WTC11 (cell line): Measurements from ENCODE around the gene IVNS1ABP. TPM values are rescaled to one million over a fixed set of nuclear protein-coding genes. Genes with fewer than 3 reads are reported as not detected.

Source experiments
- ATAC-seq: fragments of 200-7000 bp; cut with Tn5 transposase; 2 replicates; pipeline ENCODE4 v1.10.0; 2021; ENCODE audit warnings: mild to moderate bottlenecking, moderate library complexity
- Bru-seq: library from RNA; stranded (reverse); fragments of 400-500 nt; gene quantifications from one replicate; lab custom pipeline; 2021; lab: Mats Ljungman, UMichigan
- CTCF ChIA-PET: fragments of 300-600 bp; sonication (Branson Sonifier 250); formaldehyde crosslinking; loops from one replicate; lab custom pipeline; 2021; ENCODE audit warnings: antibody characterized with exemption; lab: Charles Lee
- POLR2A ChIA-PET: fragments of 350-600 bp; sonication (Branson Sonifier 250); formaldehyde crosslinking; loops from one replicate; lab custom pipeline; 2021; ENCODE audit warnings: antibody characterized with exemption; lab: Charles Lee
- DNase-seq: peaks from one replicate; pipeline ENCODE4 v3.0.0; 2021; ENCODE audit warnings: low spot score
- H3K27ac Mint-ChIP-seq: 2 replicates; pipeline ENCODE4 v1.8.0; 2021; ENCODE audit warnings: mixed read lengths
- H3K27me3 Mint-ChIP-seq: 2 replicates; pipeline ENCODE4 v1.8.0; 2021; ENCODE audit warnings: low read depth, mild to moderate bottlenecking, moderate library complexity, mixed read lengths
- H3K36me3 Mint-ChIP-seq: 2 replicates; pipeline ENCODE4 v1.8.0; 2021; ENCODE audit warnings: mixed read lengths
- H3K4me1 Mint-ChIP-seq: 2 replicates; pipeline ENCODE4 v1.8.0; 2022; ENCODE audit warnings: mixed read lengths
- H3K4me3 Mint-ChIP-seq: 2 replicates; pipeline ENCODE4 v1.8.0; 2021; ENCODE audit warnings: mild to moderate bottlenecking, moderate library complexity, mixed read lengths
- H3K9me3 Mint-ChIP-seq: 2 replicates; pipeline ENCODE4 v1.8.0; 2021; ENCODE audit warnings: mixed read lengths
- ATF1 ChIP-seq: sonication (generic); formaldehyde crosslinking; IDR thresholded peaks from 2 replicates; pipeline ENCODE4 v1.8.1; 2023; ENCODE audit warnings: mild to moderate bottlenecking, moderate library complexity, missing genetic modification reagents
- CBFB ChIP-seq: sonication (generic); formaldehyde crosslinking; IDR thresholded peaks from 2 replicates; pipeline ENCODE4 v1.8.1; 2022; ENCODE audit warnings: mild to moderate bottlenecking, low read depth, missing genetic modification reagents
- CREM ChIP-seq: sonication (generic); formaldehyde crosslinking; IDR thresholded peaks from 2 replicates; pipeline ENCODE4 v1.8.1; 2022; ENCODE audit warnings: mild to moderate bottlenecking, missing genetic modification reagents, moderate library complexity
- EMX1 ChIP-seq: fragments of 250-450 bp; sonication (Bioruptor Pico); IDR thresholded peaks from 2 replicates; pipeline ENCODE4 v1.8.0; 2021; ENCODE audit warnings: mild to moderate bottlenecking
- FOXJ3 ChIP-seq: sonication (generic); formaldehyde crosslinking; IDR thresholded peaks from 2 replicates; pipeline ENCODE4 v1.9.0; 2021; ENCODE audit warnings: missing genetic modification reagents, mild to moderate bottlenecking, borderline replicate concordance
- HMGA2 ChIP-seq: fragments of 250-450 bp; sonication (Bioruptor Pico); IDR thresholded peaks from 2 replicates; pipeline ENCODE4 v1.4.0; 2021; ENCODE audit warnings: mild to moderate bottlenecking, moderate library complexity
- IRF2 ChIP-seq: sonication (generic); formaldehyde crosslinking; IDR thresholded peaks from 2 replicates; pipeline ENCODE4 v1.8.0; 2022; ENCODE audit warnings: low read depth, missing genetic modification reagents, borderline replicate concordance
- NR1H2 ChIP-seq: sonication (generic); formaldehyde crosslinking; IDR thresholded peaks from 2 replicates; pipeline ENCODE4 v1.9.0; 2021; ENCODE audit warnings: mild to moderate bottlenecking, moderate library complexity, missing genetic modification reagents
- NR2C2 ChIP-seq: sonication (generic); formaldehyde crosslinking; IDR thresholded peaks from 2 replicates; pipeline ENCODE4 v1.8.0; 2022; ENCODE audit warnings: mild to moderate bottlenecking, missing genetic modification reagents
- NR3C1 ChIP-seq: sonication (generic); formaldehyde crosslinking; conservative IDR thresholded peaks from 2 replicates; pipeline ENCODE4 v1.8.1; 2023; ENCODE audit warnings: low read depth, mild to moderate bottlenecking, missing genetic modification reagents
- RELA ChIP-seq: sonication (generic); formaldehyde crosslinking; IDR thresholded peaks from 2 replicates; pipeline ENCODE4 v1.8.1; 2022; ENCODE audit warnings: missing genetic modification reagents, mild to moderate bottlenecking, borderline replicate concordance
- ZBTB21 ChIP-seq: sonication (generic); formaldehyde crosslinking; IDR thresholded peaks from 2 replicates; pipeline ENCODE4 v1.8.1; 2023; ENCODE audit warnings: mild to moderate bottlenecking, missing genetic modification reagents, borderline replicate concordance
- ZNF138 ChIP-seq: sonication (generic); formaldehyde crosslinking; conservative IDR thresholded peaks from 2 replicates; pipeline ENCODE4 v1.8.1; 2022; ENCODE audit warnings: mild to moderate bottlenecking, moderate library complexity, missing genetic modification reagents
- ZNF416 ChIP-seq: fragments of 250-450 bp; sonication (Bioruptor Pico); IDR thresholded peaks from 2 replicates; pipeline ENCODE4 v1.9.0; 2021; ENCODE audit warnings: mild to moderate bottlenecking, inconsistent platforms
- ZNF423 ChIP-seq: fragments of 250-450 bp; sonication (Bioruptor Pico); IDR thresholded peaks from 2 replicates; pipeline ENCODE4 v2.1.2; 2022; ENCODE audit warnings: mild to moderate bottlenecking, moderate library complexity
- ZNF532 ChIP-seq: fragments of 250-450 bp; sonication (Bioruptor Pico); IDR thresholded peaks from 2 replicates; pipeline ENCODE4 v1.9.0; 2021; ENCODE audit warnings: mild to moderate bottlenecking, borderline replicate concordance
- ZNF671 ChIP-seq: fragments of 250-450 bp; sonication (Bioruptor Pico); IDR thresholded peaks from 2 replicates; pipeline ENCODE4 v1.8.0; 2021; ENCODE audit warnings: mild to moderate bottlenecking
- long read RNA-seq, 3 experiments: library from RNA in 1 of 3; library from capped mRNA in 1 of 3; library from polyadenylated mRNA in 1 of 3; unstranded in 2 of 3; stranded (forward) in 1 of 3; transcript quantifications; one replicate each; pipeline ENCODE4 v2.0.0, GENCODE V29; 2021
- total RNA-seq: library from RNA; stranded (reverse); gene quantifications from 3 replicates; pipeline ENCODE4 v1.2.3, GENCODE V29; 2021
- TF ChIP-seq, protein P1 (sequence below): sonication (generic); formaldehyde crosslinking; IDR thresholded peaks from 2 replicates; pipeline ENCODE4 v1.8.0; 2022; ENCODE audit warnings: mild to moderate bottlenecking, missing genetic modification reagents
- TF ChIP-seq, protein P2 (sequence below): sonication (generic); formaldehyde crosslinking; IDR thresholded peaks from 2 replicates; pipeline ENCODE4 v1.8.0; 2022; ENCODE audit warnings: mild to moderate bottlenecking, missing genetic modification reagents
- TF ChIP-seq, protein P3 (sequence below): sonication (generic); formaldehyde crosslinking; IDR thresholded peaks from 2 replicates; pipeline ENCODE4 v1.8.1; 2022; ENCODE audit warnings: missing genetic modification reagents, borderline replicate concordance
- TF ChIP-seq, protein P4 (sequence below): sonication (generic); formaldehyde crosslinking; IDR thresholded peaks from 2 replicates; pipeline ENCODE4 v1.8.1; 2023; ENCODE audit warnings: mild to moderate bottlenecking, missing genetic modification reagents
- TF ChIP-seq, protein P5 (sequence below): sonication (generic); formaldehyde crosslinking; IDR thresholded peaks from 2 replicates; pipeline ENCODE4 v1.8.1; 2022; ENCODE audit warnings: mild to moderate bottlenecking, moderate library complexity, missing genetic modification reagents
- TF ChIP-seq, protein P6 (sequence below): sonication (generic); formaldehyde crosslinking; IDR thresholded peaks from 2 replicates; pipeline ENCODE4 v1.8.1; 2023; ENCODE audit warnings: mild to moderate bottlenecking, missing genetic modification reagents, moderate library complexity

Gene IVNS1ABP
- total RNA-seq (141 to 159 TPM (median 141 TPM) in 3 replicates), Bru-seq, nascent RNA (percentile 99 among the genes with signal in this experiment)
- long read RNA-seq, experiment 1, full-length matches to known transcripts, result 1,085 of 1,306 reads
- long read RNA-seq, experiment 1, partial matches to known transcripts, result 94 of 1,306 reads
- long read RNA-seq, experiment 1, other reads (novel, unspliced or antisense), result 127 of 1,306 reads
- long read RNA-seq, experiment 2, full-length matches to known transcripts, result 119 of 246 reads
- long read RNA-seq, experiment 2, partial matches to known transcripts, result 52 of 246 reads
- long read RNA-seq, experiment 2, other reads (novel, unspliced or antisense), result 75 of 246 reads
- long read RNA-seq, experiment 3, full-length matches to known transcripts, result 80 of 110 reads
- long read RNA-seq, experiment 3, partial matches to known transcripts, result 10 of 110 reads
- long read RNA-seq, experiment 3, other reads (novel, unspliced or antisense), result 20 of 110 reads

DNA sequence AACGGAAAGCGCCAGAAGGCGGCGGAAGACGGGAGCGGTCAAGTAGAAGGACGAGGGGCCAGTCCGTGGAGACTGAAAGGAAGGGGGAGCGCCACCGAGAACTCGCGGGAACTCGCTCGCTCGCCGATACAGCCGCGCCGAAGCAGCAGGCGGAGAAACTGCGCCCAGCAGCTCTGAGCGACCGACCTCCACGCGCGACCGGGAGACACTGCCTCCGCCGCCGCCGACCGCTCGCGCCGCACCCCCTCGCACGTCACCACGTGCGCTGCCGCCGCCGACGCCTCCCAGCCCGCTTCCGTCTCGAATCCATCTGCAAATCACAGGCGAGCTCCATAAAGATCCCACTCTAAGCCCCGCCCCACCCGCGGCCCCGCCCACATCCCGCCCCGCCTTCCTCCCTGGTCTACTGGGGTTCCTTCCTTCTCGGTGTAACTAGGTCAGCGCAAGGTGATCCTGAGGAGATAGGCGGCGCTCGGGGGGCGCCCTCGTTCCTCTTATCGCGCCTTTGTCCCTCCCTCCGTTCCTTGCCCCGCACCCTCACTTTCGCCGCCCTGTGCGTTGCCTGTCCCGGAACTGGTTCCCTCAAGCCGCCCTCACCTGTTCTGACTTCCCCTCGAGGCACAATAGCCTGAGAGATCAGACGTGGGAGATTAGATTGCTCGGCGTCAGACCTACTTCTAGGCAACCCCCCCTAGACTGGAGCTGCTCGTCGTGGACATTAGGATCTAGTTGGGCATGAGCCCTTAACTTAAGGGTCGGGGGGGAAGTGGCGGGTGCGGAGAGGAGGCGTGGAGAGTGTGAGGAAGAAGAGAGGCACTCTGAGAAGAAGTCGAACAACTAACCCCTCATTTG is at the start of gene IVNS1ABP:
TSS of gene IVNS1ABP (minus strand) at position 210 of the 852 bp plus-strand sequence. CDS start 7,750 bp downstream, outside the sequence.
- ChIA-PET POLR2A (interaction anchor here (0.7 to 1.5 kb wide), 10 partner anchors 15 to 363 kb away, joined by 3 to 7 read pairs (median 4); partner anchors contain the start of genes RNF2 and TRMT1L), CTCF (interaction anchor here (0.6 to 2.9 kb wide), 17 partner anchors 15 to 1058 kb away, joined by 3 to 31 read pairs (median 3); partner anchors contain the start of genes SWT1 and TPR)
- no peaks in the 10 kb centered on the region for H3K27me3 Mint-ChIP-seq
- peaks cover 26% of the 10 kb centered on the region for H3K36me3 Mint-ChIP-seq
- H3K4me1 Mint-ChIP-seq, result peaks cover 49% of the 10 kb centered on the region
- ATAC-seq (peak; percentile 92), DNase-seq (peak; percentile 94)
- H3K4me3 Mint-ChIP-seq, result peak within 1 kb of the TSS; percentile 93
- H3K9me3 Mint-ChIP-seq, result peaks cover 15% of the 10 kb centered on the region
- peak within 1 kb of the TSS; percentile 95 for H3K27ac Mint-ChIP-seq
- TF ChIP-seq RELA (no peak), NR2C2 (CRISPR knock-in tag) (no peak; the same call in 1 of the 2 replicates), EMX1 (no peak), HMGA2 (CRISPR knock-in tag) (no peak), ATF1 (CRISPR knock-in tag) (no peak; the same call in 1 of the 2 replicates), ZNF532 (CRISPR knock-in tag) (no peak), FOXJ3 (CRISPR knock-in tag) (no peak), NR1H2 (CRISPR knock-in tag) (no peak), ZBTB21 (CRISPR knock-in tag) (no peak), ZNF423 (0 out of 2 replicates have a peak, but pooled peaks have one; percentile 16), NR3C1 (no peak), ZNF138 (CRISPR knock-in tag) (no peak; the same call in 1 of the 2 replicates), IRF2 (no peak), CREM (CRISPR knock-in tag) (no peak), ZNF416 (no peak), CBFB (CRISPR knock-in tag) (no peak), ZNF671 (no peak)
- TF ChIP-seq, protein P1, sequence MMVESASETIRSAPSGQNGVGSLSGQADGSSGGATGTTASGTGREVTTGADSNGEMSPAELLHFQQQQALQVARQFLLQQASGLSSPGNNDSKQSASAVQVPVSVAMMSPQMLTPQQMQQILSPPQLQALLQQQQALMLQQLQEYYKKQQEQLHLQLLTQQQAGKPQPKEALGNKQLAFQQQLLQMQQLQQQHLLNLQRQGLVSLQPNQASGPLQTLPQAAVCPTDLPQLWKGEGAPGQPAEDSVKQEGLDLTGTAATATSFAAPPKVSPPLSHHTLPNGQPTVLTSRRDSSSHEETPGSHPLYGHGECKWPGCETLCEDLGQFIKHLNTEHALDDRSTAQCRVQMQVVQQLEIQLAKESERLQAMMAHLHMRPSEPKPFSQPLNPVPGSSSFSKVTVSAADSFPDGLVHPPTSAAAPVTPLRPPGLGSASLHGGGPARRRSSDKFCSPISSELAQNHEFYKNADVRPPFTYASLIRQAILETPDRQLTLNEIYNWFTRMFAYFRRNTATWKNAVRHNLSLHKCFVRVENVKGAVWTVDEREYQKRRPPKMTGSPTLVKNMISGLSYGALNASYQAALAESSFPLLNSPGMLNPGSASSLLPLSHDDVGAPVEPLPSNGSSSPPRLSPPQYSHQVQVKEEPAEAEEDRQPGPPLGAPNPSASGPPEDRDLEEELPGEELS (CRISPR knock-in tag), result peak; percentile 50; the same call in 1 of the 2 replicates
- TF ChIP-seq, protein P2, sequence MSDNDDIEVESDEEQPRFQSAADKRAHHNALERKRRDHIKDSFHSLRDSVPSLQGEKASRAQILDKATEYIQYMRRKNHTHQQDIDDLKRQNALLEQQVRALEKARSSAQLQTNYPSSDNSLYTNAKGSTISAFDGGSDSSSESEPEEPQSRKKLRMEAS (CRISPR knock-in tag), result peak; percentile 96
- TF ChIP-seq, protein P3, sequence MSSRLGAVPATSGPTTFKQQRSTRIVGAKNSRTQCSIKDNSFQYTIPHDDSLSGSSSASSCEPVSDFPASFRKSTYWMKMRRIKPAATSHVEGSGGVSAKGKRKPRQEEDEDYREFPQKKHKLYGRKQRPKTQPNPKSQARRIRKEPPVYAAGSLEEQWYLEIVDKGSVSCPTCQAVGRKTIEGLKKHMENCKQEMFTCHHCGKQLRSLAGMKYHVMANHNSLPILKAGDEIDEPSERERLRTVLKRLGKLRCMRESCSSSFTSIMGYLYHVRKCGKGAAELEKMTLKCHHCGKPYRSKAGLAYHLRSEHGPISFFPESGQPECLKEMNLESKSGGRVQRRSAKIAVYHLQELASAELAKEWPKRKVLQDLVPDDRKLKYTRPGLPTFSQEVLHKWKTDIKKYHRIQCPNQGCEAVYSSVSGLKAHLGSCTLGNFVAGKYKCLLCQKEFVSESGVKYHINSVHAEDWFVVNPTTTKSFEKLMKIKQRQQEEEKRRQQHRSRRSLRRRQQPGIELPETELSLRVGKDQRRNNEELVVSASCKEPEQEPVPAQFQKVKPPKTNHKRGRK (CRISPR knock-in tag), result no peak
- TF ChIP-seq, protein P4, sequence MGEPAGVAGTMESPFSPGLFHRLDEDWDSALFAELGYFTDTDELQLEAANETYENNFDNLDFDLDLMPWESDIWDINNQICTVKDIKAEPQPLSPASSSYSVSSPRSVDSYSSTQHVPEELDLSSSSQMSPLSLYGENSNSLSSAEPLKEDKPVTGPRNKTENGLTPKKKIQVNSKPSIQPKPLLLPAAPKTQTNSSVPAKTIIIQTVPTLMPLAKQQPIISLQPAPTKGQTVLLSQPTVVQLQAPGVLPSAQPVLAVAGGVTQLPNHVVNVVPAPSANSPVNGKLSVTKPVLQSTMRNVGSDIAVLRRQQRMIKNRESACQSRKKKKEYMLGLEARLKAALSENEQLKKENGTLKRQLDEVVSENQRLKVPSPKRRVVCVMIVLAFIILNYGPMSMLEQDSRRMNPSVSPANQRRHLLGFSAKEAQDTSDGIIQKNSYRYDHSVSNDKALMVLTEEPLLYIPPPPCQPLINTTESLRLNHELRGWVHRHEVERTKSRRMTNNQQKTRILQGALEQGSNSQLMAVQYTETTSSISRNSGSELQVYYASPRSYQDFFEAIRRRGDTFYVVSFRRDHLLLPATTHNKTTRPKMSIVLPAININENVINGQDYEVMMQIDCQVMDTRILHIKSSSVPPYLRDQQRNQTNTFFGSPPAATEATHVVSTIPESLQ, result no peak
- TF ChIP-seq, protein P5, sequence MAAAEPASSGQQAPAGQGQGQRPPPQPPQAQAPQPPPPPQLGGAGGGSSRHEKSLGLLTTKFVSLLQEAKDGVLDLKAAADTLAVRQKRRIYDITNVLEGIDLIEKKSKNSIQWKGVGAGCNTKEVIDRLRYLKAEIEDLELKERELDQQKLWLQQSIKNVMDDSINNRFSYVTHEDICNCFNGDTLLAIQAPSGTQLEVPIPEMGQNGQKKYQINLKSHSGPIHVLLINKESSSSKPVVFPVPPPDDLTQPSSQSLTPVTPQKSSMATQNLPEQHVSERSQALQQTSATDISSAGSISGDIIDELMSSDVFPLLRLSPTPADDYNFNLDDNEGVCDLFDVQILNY (CRISPR knock-in tag), result peak; percentile 29; the same call in 1 of the 2 replicates
- TF ChIP-seq, protein P6, sequence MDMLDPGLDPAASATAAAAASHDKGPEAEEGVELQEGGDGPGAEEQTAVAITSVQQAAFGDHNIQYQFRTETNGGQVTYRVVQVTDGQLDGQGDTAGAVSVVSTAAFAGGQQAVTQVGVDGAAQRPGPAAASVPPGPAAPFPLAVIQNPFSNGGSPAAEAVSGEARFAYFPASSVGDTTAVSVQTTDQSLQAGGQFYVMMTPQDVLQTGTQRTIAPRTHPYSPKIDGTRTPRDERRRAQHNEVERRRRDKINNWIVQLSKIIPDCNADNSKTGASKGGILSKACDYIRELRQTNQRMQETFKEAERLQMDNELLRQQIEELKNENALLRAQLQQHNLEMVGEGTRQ (CRISPR knock-in tag), result peak; percentile 80
